Left renal pelvis (tissue), 4 donors: Measurements from ENCODE around the gene DYNLRB2. TPM values are rescaled to one million over a fixed set of nuclear protein-coding genes. Genes with fewer than 3 reads are reported as not detected.

ENCODE experiments used
- DNase-seq, 4 donors: peaks; one replicate each; pipeline ENCODE4 v3.0.0-alpha.2; 2013; ENCODE audit warnings: low read depth in 4 of 4, low spot score in 3 of 4
- polyA plus RNA-seq, 4 donors: library from polyadenylated mRNA; unstranded; fragments of 120-200 nt; gene quantifications; one replicate each; pipeline ENCODE4 v1.2.1, GENCODE V29; 2013; ENCODE audit not compliant: insufficient read length in 4 of 4

DYNLRB2 gene
- polyA plus RNA-seq, 4 donors = 1.7 to 10.1 (median 7.5) TPM

- no peak for DNase-seq
Measured at GRCh38 chr16:80596507-80597207, 55.9 kb downstream of the DYNLRB2 start.

DNA sequence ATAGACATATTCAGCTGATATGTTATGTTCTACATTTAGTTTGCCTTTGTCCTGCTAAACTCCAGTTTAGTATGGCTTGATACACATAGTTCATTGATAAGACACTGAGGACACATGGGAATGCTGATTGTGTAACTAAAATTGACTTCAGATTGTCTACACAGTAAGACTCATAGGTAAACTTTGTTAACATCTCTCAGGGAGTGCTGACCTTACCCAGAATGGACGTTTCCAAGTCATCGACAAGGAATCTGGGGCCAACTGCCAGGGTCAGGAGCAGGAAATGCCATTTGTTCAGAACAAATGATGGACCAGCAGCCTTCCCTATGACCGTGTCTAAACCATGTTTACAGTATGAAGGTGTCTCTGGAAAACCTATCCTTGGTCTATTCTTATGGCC is 58.7 kb downstream of the DYNLRB2 start:
- DNase-seq = no peak
